ENCODE data around the gene ATP6V1B1.

The ATP6V1B1 gene

DNA sequence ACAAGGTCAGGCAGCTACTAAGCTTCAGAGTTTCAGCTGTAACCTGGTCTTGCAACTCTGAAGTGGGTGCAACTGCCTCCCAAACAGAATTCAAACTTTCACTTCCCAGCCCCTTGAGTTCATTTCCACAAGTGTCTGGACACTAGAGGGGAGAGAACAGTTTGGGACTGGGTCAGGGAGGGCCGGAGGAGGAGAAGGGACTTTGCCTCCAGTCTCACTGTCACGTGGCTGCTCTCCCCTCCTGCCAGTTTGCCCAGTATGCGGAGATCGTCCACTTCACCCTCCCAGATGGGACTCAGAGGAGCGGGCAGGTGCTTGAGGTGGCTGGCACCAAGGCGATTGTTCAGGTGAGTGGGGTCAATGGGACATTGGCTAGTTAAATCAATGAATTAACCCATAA is 22.1 kb downstream of the ATP6V1B1 start:
- no peak for DNase-seq (ENCODE audit: extremely low read depth, insufficient read length)
- TF ChIP-seq, protein P1, sequence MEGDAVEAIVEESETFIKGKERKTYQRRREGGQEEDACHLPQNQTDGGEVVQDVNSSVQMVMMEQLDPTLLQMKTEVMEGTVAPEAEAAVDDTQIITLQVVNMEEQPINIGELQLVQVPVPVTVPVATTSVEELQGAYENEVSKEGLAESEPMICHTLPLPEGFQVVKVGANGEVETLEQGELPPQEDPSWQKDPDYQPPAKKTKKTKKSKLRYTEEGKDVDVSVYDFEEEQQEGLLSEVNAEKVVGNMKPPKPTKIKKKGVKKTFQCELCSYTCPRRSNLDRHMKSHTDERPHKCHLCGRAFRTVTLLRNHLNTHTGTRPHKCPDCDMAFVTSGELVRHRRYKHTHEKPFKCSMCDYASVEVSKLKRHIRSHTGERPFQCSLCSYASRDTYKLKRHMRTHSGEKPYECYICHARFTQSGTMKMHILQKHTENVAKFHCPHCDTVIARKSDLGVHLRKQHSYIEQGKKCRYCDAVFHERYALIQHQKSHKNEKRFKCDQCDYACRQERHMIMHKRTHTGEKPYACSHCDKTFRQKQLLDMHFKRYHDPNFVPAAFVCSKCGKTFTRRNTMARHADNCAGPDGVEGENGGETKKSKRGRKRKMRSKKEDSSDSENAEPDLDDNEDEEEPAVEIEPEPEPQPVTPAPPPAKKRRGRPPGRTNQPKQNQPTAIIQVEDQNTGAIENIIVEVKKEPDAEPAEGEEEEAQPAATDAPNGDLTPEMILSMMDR (IDR thresholded peaks at IDR 0.05; ENCODE audit: insufficient read depth, low read length, poor library complexity, severe bottlenecking) = no peak
- Histone ChIP-seq H3K36me3 (ENCODE audit: control insufficient read depth, insufficient read depth, low read length) (no peaks in the 10 kb centered on the region), H3K4me3 (replicated peaks; ENCODE audit: low read depth, low read length) (no peak overlapping the region), H3K27me3 (replicated peaks; ENCODE audit: control insufficient read depth, insufficient read depth, low read length) (no peaks in the 10 kb centered on the region; the same call in none of the 2 replicates)

DNA sequence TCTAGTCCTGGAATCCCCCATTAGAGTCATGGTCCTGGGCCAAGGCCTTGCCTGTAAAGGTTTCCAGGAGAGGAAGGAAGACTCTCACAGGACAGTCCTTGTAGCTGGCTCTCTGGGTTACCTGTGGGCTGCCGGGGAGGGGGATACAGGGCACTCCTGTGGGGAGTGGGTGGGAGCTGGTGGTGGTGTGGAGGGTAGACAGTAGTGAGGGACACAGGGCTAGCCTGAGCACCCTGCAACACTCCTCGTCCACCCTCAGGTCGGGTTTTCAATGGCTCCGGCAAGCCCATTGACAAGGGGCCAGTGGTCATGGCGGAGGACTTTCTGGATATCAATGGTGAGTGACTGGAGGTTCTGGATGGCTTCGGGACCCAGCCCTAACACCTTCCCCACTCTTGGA is 23.1 kb downstream of the ATP6V1B1 start:
- TF ChIP-seq, protein P1 (IDR thresholded peaks at IDR 0.05; ENCODE audit: insufficient read depth, low read length, poor library complexity, severe bottlenecking) = no peak
- Histone ChIP-seq H3K4me3 (replicated peaks; ENCODE audit: low read depth, low read length) (no peak overlapping the region), H3K27me3 (replicated peaks; ENCODE audit: control insufficient read depth, insufficient read depth, low read length) (no peaks in the 10 kb centered on the region; the same call in none of the 2 replicates), H3K36me3 (ENCODE audit: control insufficient read depth, insufficient read depth, low read length) (no peaks in the 10 kb centered on the region)
- no peak for DNase-seq (ENCODE audit: extremely low read depth, insufficient read length)

DNA sequence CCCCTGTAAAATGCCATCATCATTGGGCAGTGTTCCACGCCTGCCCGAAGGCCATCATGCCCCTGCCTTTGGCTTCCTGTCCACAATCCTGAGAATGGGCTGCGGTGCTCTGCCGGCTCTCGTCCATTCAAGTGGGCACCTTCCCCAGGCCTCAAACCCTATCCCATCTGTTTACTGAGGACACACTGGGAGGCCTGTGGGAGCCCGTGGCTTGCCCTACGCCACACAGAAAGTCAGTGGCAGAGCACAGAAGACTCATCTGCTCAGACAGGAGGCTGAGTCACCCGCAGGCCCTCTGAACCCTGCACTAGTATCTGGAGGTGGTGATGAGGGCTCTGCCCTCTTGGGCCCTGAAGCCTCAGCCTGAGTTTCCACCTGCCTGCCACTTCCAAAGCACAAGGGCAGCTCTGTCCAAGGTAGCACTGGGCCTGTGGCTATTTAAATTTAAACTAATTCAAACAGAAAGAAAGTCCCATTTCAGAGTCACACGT is 23.6 kb downstream of the ATP6V1B1 start:
- H3K4me3 ChIP-seq (replicated peaks; ENCODE audit: low read depth, low read length) = no peak overlapping the region
- H3K36me3 ChIP-seq (ENCODE audit: control insufficient read depth, insufficient read depth, low read length) = no peaks in the 10 kb centered on the region
- H3K27me3 ChIP-seq (replicated peaks; ENCODE audit: control insufficient read depth, insufficient read depth, low read length) = no peaks in the 10 kb centered on the region; the same call in none of the 2 replicates
- no peak for DNase-seq (ENCODE audit: extremely low read depth, insufficient read length)
- TF ChIP-seq, protein P1 (IDR thresholded peaks at IDR 0.05; ENCODE audit: insufficient read depth, low read length, poor library complexity, severe bottlenecking) = no peak

DNA sequence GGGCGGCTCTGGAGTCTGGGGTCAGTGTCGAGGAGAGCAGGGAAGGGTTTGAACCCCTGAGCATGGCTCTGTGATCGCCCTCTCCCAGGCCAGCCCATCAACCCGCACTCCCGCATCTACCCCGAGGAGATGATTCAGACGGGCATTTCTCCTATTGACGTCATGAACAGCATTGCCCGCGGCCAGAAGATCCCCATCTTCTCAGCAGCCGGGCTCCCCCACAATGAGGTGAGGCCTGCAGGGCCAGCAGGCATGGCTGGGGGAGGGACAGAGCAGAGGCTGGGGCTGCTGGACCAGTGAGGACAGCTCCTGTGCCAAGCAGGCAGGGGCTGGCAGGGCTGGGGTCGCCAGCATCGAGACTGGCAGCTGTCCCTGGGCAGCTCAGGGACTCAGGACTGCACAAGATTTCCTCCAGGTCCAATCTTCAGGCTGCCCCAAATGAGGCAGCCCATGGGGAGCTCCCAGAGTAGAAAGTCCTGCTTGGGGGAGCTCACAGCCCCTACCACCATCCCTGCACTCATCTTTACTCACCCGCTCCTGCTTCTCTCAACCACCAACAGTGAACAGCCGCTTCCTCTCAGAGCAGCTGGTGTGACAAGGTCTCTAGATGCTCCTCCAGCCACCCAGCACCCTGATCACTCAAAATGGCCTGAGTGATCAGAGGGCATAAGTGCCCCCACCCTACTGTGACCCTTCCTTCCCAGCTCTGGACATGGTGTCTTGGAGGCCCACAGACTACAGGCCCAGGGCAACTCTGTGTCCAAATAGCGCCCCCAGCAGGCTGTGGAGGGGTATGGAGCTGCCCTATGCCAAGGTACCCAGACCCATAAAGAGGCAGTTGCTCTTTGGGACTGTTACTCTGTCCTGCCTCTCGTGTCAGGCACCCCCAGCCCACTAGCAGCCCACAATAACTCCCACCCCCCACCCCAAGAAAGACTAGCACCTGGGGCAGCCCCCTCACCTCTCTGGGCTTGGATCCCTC is 24.4 kb downstream of the ATP6V1B1 start:
- DNase-seq (ENCODE audit: extremely low read depth, insufficient read length) = no peak
- no peak overlapping the region for H3K4me3 ChIP-seq (replicated peaks; ENCODE audit: low read depth, low read length)

DNA sequence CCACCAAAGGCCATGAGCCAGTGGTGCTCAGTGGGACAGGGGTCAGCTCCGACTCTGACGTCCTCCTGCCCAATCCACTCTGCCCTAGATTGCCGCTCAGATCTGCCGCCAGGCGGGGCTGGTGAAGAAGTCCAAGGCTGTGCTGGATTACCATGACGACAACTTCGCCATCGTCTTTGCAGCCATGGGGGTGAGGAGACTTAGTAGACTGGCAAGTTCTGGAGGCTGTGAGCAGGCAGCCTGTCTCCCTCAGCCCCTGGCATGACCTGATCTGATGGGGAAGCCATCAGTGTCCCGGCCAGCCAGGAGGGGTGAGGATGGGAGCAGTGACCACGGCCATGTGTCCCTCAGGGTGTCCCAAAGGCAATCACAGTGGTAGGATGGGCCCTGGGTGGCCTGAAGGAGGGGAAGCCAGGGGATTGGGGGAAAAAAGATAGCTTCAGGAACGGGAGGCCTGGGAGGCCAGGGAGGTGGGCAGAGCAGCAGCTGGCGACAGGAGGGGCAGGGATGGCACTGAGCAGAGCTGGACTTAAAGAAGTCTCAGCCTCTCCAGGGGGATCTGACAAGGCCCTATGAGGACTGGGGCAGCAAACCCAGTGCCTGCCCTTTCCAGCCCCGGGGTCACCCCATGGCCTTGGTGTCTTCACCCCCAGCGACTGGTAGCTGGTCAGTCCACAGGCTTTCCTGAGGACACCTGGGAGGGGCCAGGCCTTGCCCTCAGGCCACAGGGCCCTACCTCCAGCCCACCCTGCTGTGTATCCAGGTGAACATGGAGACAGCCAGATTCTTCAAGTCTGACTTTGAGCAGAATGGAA is 25.3 kb downstream of the ATP6V1B1 start:
- DNase-seq (ENCODE audit: extremely low read depth, insufficient read length) = no peak
- H3K36me3 ChIP-seq (ENCODE audit: control insufficient read depth, insufficient read depth, low read length) = no peaks in the 10 kb centered on the region
- no peak overlapping the region for H3K4me3 ChIP-seq (replicated peaks; ENCODE audit: low read depth, low read length)
- TF ChIP-seq, protein P1 (IDR thresholded peaks at IDR 0.05; ENCODE audit: insufficient read depth, low read length, poor library complexity, severe bottlenecking) = no peak
- H3K27me3 ChIP-seq (replicated peaks; ENCODE audit: control insufficient read depth, insufficient read depth, low read length) = no peaks in the 10 kb centered on the region; the same call in 1 of the 2 replicates

More for the DNA sequence above, 24.4 kb downstream of the ATP6V1B1 start:
- Histone ChIP-seq H3K27me3 (replicated peaks; ENCODE audit: control insufficient read depth, insufficient read depth, low read length) (no peaks in the 10 kb centered on the region; the same call in 1 of the 2 replicates), H3K36me3 (ENCODE audit: control insufficient read depth, insufficient read depth, low read length) (no peaks in the 10 kb centered on the region)
- TF ChIP-seq, protein P1 (IDR thresholded peaks at IDR 0.05; ENCODE audit: insufficient read depth, low read length, poor library complexity, severe bottlenecking) = peak; percentile 42
